K562 (cell line): Measurements from ENCODE around the gene SH2B2. TPM values are rescaled to one million over a fixed set of nuclear protein-coding genes. Genes with fewer than 3 reads are reported as not detected.
"Not testable (repeated sequence)": the region's sequence is repeated elsewhere in the genome, so short reads cannot be mapped to it uniquely, and the experiment has no call there.

Experiments
- ATAC-seq: fragments of 200-7000 bp; cut with Tn5 transposase; 3 replicates; pipeline ENCODE4 v1.9.1; 2020; ENCODE audit warnings: moderate library complexity
- BruUV-seq: library from RNA; stranded (reverse); fragments of 400-500 nt; replicated peaks from 2 replicates; lab custom pipeline; 2021; lab: Mats Ljungman, UMichigan
- CTCF ChIA-PET: fragments of 300-600 bp; formaldehyde crosslinking; extraction: SDS; loops from one replicate; lab custom pipeline; 2021; ENCODE audit warnings: low intra/inter-chr PET ratio; lab: Yijun Ruan, JAX
- POLR2A ChIA-PET: fragments of 300-600, 350-650 bp; sonication (Branson Sonifier 250); formaldehyde crosslinking; extraction: SDS; loops from one replicate; lab custom pipeline; 2021; ENCODE audit warnings: antibody characterized with exemption, inconsistent platforms; lab: Yijun Ruan, JAX
- DNase-seq, 4 experiments: peaks; one replicate each; pipeline versions ENCODE4 v3.0.0 to v3.0.0-alpha.2; 2011 to 2018; ENCODE audit warnings: low spot score in 3 of 4, mixed read lengths in 3 of 4; ENCODE audit errors: extremely low read depth in 1 of 4
- FAIRE-seq: peaks from 2 replicates; lab custom pipeline; 2011; peaks lifted over from hg19 to GRCh38; lab: Jason Lieb, UNC
- H2AFZ ChIP-seq: 2 replicates; pipeline ENCODE4 v1.6.0; 2011; ENCODE audit warnings: low read depth, low read length, control low read depth, inconsistent platforms
- H3K27ac ChIP-seq: fragments of 200-600 bp; 3 replicates; pipeline ENCODE4 v1.8.0; 2011; ENCODE audit warnings: low read depth, mild to moderate bottlenecking, control low read depth, inconsistent platforms, low read length, moderate library complexity, mixed read lengths; ENCODE audit errors: extremely low read depth
- H3K27me3 ChIP-seq, 2 experiments: fragments of 300-600 bp in 1 of 2; 2 replicates in 1 of 2; 3 replicates in 1 of 2; pipeline versions ENCODE4 v1.6.0 to v1.8.0; 2011; ENCODE audit warnings: inconsistent platforms in 2 of 2, low read length in 2 of 2, mild to moderate bottlenecking in 1 of 2, mixed read lengths in 1 of 2, moderate library complexity in 1 of 2; ENCODE audit not compliant: control insufficient read depth in 2 of 2, insufficient read depth in 2 of 2
- H3K36me3 ChIP-seq: fragments of 300-600 bp; 3 replicates; pipeline ENCODE4 v1.8.0; 2011; ENCODE audit warnings: mild to moderate bottlenecking, low read length, inconsistent platforms; ENCODE audit not compliant: control insufficient read depth, insufficient read depth
- H3K4me1 ChIP-seq, 2 experiments: fragments of 200-600 bp in 1 of 2; replicated peaks in 1 of 2; 2 replicates in 1 of 2; 3 replicates in 1 of 2; pipeline versions ENCODE4 v1.5.1 to v1.8.0; 2011; ENCODE audit warnings: inconsistent platforms in 2 of 2, low read length in 2 of 2, mild to moderate bottlenecking in 1 of 2, mixed read lengths in 1 of 2, moderate library complexity in 1 of 2; ENCODE audit not compliant: control insufficient read depth in 2 of 2, insufficient read depth in 2 of 2
- H3K4me2 ChIP-seq: 2 replicates; pipeline ENCODE4 v1.6.1; 2011; ENCODE audit warnings: low read length, control low read depth, inconsistent platforms, mixed read lengths; ENCODE audit not compliant: insufficient read depth
- H3K4me3 ChIP-seq: fragments of 200-600 bp; sonication (generic), shearing (Covaris generic); 2 replicates; pipeline ENCODE4 v1.5.1; 2016; ENCODE audit warnings: control low read depth, inconsistent platforms
- H3K79me2 ChIP-seq: fragments of 200-600 bp; 3 replicates; pipeline ENCODE4 v1.8.0; 2011; ENCODE audit warnings: low read length, inconsistent platforms; ENCODE audit not compliant: control insufficient read depth, insufficient read depth
- H3K9ac ChIP-seq, 2 experiments: 2 replicates each; pipeline versions ENCODE4 v1.6.0 to v1.6.1; 2011; ENCODE audit warnings: low read depth in 2 of 2, low read length in 2 of 2, control low read depth in 1 of 2, inconsistent platforms in 1 of 2, mild to moderate bottlenecking in 1 of 2, mixed read lengths in 1 of 2; ENCODE audit not compliant: insufficient read depth in 1 of 2
- H3K9me1 ChIP-seq: one replicate; pipeline ENCODE4 v1.6.0; 2011; ENCODE audit warnings: inconsistent platforms, mild to moderate bottlenecking, low read length, moderate library complexity; ENCODE audit not compliant: control insufficient read depth, insufficient read depth
- H3K9me3 ChIP-seq: replicated peaks from 2 replicates; pipeline ENCODE4 v1.5.1; 2011; ENCODE audit warnings: low read depth, low read length, inconsistent platforms; ENCODE audit not compliant: control insufficient read depth, insufficient read depth
- H4K20me1 ChIP-seq: replicated peaks from 2 replicates; pipeline ENCODE4 v1.6.1; 2011; ENCODE audit warnings: low read length, inconsistent platforms, mixed read lengths; ENCODE audit not compliant: control insufficient read depth, insufficient read depth
- ATF7 ChIP-seq: fragments of 450-650 bp; IDR thresholded peaks from 2 replicates; pipeline ENCODE4 v1.7.1; 2014; ENCODE audit warnings: mild to moderate bottlenecking, moderate library complexity
- KDM1A ChIP-seq, 2 experiments: fragments of 450-650 bp; IDR thresholded peaks; 2 replicates each; pipeline ENCODE4 v1.6.1; 2016; ENCODE audit warnings: mild to moderate bottlenecking in 2 of 2
- NCOA2 ChIP-seq, 2 experiments: fragments of 450-650 bp; IDR thresholded peaks; 2 replicates each; pipeline ENCODE4 v1.6.1; 2018; ENCODE audit warnings: mild to moderate bottlenecking in 2 of 2, moderate library complexity in 1 of 2; ENCODE audit not compliant: partially characterized antibody in 2 of 2
- POLR2A ChIP-seq: fragments of 450-650 bp; conservative IDR thresholded peaks from 2 replicates; pipeline ENCODE4 v1.6.1; 2016
- SRF ChIP-seq, 2 experiments: fragments of 250-450, 450-650 bp in 1 of 2; sonication (Bioruptor Pico) in 1 of 2; sonication (generic) in 1 of 2; formaldehyde crosslinking; IDR thresholded peaks; 2 replicates each; pipeline versions ENCODE4 v1.5.0 to v1.5.1; 2020 to 2022; ENCODE audit warnings: mild to moderate bottlenecking in 1 of 2, missing genetic modification reagents in 1 of 2
- ZNF766 ChIP-seq: fragments of 200-800 bp; sonication (Bioruptor generic); conservative IDR thresholded peaks from 2 replicates; pipeline ENCODE4 v1.6.1; 2016; ENCODE audit warnings: missing genetic modification characterization, missing compliant biosample characterization
- WGBS: fragments of 100-300 bp; shearing (Covaris generic); methylation state at CpG from one replicate; pipeline ENCODE4 v1.1.6; 2016; ENCODE audit warnings: low coverage, mixed read lengths; ENCODE audit not compliant: insufficient coverage; ENCODE audit errors: missing lambda C conversion rate; 5-methylcytosine and 5-hydroxymethylcytosine counted together
- in situ Hi-C: fragments of 300-500 bp; cut with MboI; formaldehyde crosslinking; loops from 4 replicates; pipeline ENCODE4 v1.15.0; 2018; ENCODE audit warnings: inconsistent platforms, mixed read lengths
- intact Hi-C: fragments of 100-400 bp; cut with micrococcal nuclease; formaldehyde crosslinking; loops from 2 replicates; pipeline ENCODE4 v1.14.2; 2022
- polyA plus RNA-seq, 8 experiments: library from polyadenylated mRNA; depleted of rRNA in 4 of 8; stranded (reverse) in 5 of 8; unstranded in 3 of 8; fragments of >200 nt; fragmentation: Nextera tagmentation in 2 of 8; fragmentation: Illumina TruSeq in 1 of 8; extraction: Ambion mirVana in 2 of 8; extraction: Trizol in 1 of 8; gene quantifications; 2 replicates each; pipeline versions ENCODE4 v1.2.1 to v1.2.3, GENCODE V29; 2011 to 2014; ENCODE audit warnings: inconsistent platforms in 1 of 8, missing spikeins in 1 of 8
- total RNA-seq, 7 experiments: library from RNA; depleted of rRNA in 6 of 7; stranded (reverse); fragments of >200 nt in 6 of 7; fragmentation: Illumina TruSeq in 2 of 7; extraction: Trizol in 2 of 7; gene quantifications; 2 replicates each; pipeline versions ENCODE4 v1.2.1 to v1.2.3, GENCODE V29; 2011 to 2021; ENCODE audit warnings: low replicate concordance in 1 of 7
- TF ChIP-seq, protein P1 (sequence below): fragments of 200-800 bp; sonication (Bioruptor generic); IDR thresholded peaks from 2 replicates; pipeline ENCODE4 v1.6.1; 2017; ENCODE audit warnings: missing genetic modification characterization, missing compliant biosample characterization
- TF ChIP-seq, protein P2 (sequence below), 2 experiments: IDR thresholded peaks; 2 replicates each; pipeline ENCODE4 v1.6.1; 2012; ENCODE audit warnings: improper control_type of control experiment in 2 of 2, low read depth in 2 of 2, low read length in 2 of 2, borderline replicate concordance in 1 of 2

The SH2B2 gene
- total and polyA plus RNA-seq, 9 of the 15 experiments (the other 6 are each of a cell fraction or from before 2014, with no cell fraction given) = 0.03 to 0.89 (median 0.07) TPM; not detected in 4

DNA sequence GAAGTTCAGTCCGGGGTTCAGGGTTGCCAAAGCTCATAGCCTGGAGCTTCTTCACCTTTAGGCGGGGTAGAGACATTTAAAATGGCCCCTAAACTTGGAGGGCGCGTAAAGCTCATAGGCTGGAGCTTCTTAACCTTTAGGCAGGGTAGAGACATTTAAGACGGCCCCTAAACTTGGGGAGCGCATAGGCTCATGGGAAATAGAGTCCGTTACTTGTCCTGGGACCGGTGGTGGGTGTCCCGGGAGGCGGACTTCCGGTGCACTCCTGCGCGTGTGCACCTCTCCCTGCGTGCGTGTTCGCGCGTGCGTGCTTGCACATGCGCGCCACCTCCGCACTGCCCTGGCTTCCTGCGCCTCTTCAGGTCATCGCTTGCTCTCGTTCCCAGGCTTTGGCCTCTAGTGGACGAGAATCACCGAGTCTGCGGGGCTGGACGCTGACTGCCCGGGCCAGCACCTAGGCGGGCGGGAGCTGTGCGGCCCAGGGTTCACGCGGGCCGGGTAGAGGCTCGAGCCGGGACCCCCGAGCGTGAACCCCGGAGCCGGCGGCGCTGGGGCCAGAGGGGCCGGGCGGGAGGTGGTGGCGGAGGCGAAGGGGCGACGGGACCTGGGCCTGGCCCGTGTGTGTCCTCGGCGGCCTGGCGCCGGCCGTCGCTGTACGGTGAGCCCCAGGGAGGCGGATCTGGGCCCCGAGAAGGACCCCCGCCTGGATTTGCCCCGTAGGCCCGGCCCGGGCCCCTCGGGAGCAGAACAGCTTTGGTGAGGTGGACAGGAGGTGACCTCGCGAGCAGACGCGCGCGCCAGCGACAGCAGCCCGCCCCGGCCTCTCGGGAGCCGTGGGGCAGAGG is 77.1 kb downstream of the SH2B2 start:
- intact Hi-C loops, H3K9me3 ChIP-seq, in situ Hi-C loops, H3K9me1 ChIP-seq, CTCF ChIA-PET, H3K4me1 ChIP-seq, H4K20me1 ChIP-seq, BruUV-seq, H3K27me3 ChIP-seq: not testable (repeated sequence)
- Histone ChIP-seq H3K27ac (peak overlapping the region; percentile 66), H3K9ac (peak overlapping the region; percentile 73 to 92), H3K4me2 (peak overlapping the region; percentile 70), H3K4me3 (peak overlapping the region; percentile 64), H2AFZ (peak overlapping the region; percentile 88), H3K79me2 (peaks cover 30% of the 10 kb centered on the region), H3K36me3 (peaks cover 16% of the 10 kb centered on the region; the same call in 2 of the 3 replicates)
- under 1% methylated on average over 53 of the region's 76 CpGs for WGBS
- DNase-seq (peak; percentile 88 to 100 (median 91)), FAIRE-seq (peak; percentile 40), ATAC-seq (peak; percentile 100)
- POLR2A ChIA-PET = interaction anchor here (0.6 to 1.0 kb wide), 2 partner anchors 33 to 1474 kb away, joined by 3 read pairs; partner anchors contain the start of gene UFSP1
- TF ChIP-seq SRF (CRISPR knock-in tag; IDR thresholded peaks at IDR 0.05) (peak in 1 of 2 experiments; percentile 51; a peak in 1 of 4 replicates), POLR2A (peak; percentile 87), ATF7 (peak; percentile 90), NCOA2 (IDR thresholded peaks at IDR 0.05; ENCODE audit: partially characterized antibody in 2 of 2) (peak in 1 of 2 experiments; percentile 99), ZNF766 (peak; percentile 60; the same call in 1 of the 2 replicates), KDM1A (IDR thresholded peaks at IDR 0.05) (peak in 1 of 2 experiments; percentile 91; a peak in 2 of 4 replicates)
- TF ChIP-seq, protein P1, sequence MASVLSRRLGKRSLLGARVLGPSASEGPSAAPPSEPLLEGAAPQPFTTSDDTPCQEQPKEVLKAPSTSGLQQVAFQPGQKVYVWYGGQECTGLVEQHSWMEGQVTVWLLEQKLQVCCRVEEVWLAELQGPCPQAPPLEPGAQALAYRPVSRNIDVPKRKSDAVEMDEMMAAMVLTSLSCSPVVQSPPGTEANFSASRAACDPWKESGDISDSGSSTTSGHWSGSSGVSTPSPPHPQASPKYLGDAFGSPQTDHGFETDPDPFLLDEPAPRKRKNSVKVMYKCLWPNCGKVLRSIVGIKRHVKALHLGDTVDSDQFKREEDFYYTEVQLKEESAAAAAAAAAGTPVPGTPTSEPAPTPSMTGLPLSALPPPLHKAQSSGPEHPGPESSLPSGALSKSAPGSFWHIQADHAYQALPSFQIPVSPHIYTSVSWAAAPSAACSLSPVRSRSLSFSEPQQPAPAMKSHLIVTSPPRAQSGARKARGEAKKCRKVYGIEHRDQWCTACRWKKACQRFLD (CRISPR knock-in tag) = peak; percentile 57; the same call in 1 of the 2 replicates
- TF ChIP-seq, protein P2, sequence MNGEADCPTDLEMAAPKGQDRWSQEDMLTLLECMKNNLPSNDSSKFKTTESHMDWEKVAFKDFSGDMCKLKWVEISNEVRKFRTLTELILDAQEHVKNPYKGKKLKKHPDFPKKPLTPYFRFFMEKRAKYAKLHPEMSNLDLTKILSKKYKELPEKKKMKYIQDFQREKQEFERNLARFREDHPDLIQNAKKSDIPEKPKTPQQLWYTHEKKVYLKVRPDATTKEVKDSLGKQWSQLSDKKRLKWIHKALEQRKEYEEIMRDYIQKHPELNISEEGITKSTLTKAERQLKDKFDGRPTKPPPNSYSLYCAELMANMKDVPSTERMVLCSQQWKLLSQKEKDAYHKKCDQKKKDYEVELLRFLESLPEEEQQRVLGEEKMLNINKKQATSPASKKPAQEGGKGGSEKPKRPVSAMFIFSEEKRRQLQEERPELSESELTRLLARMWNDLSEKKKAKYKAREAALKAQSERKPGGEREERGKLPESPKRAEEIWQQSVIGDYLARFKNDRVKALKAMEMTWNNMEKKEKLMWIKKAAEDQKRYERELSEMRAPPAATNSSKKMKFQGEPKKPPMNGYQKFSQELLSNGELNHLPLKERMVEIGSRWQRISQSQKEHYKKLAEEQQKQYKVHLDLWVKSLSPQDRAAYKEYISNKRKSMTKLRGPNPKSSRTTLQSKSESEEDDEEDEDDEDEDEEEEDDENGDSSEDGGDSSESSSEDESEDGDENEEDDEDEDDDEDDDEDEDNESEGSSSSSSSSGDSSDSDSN (IDR thresholded peaks at IDR 0.05; ENCODE audit: borderline replicate concordance in 1 of 2, low read depth in 2 of 2, low read length in 2 of 2) = peak; percentile 52 to 81; a peak in 1 of 4 replicates
